Endothelial cell (in vitro differentiated cells): Measurements from ENCODE around the gene CAMTA1. TPM values are rescaled to one million over a fixed set of nuclear protein-coding genes. Genes with fewer than 3 reads are reported as not detected.
"Not testable (repeated sequence)": the region's sequence is repeated elsewhere in the genome, so short reads cannot be mapped to it uniquely, and the experiment has no call there.

ENCODE experiments used
- DNase-seq: peaks from one replicate; pipeline ENCODE4 v3.0.0; 2021; ENCODE audit warnings: low spot score
- H3K27ac Mint-ChIP-seq: one replicate; pipeline ENCODE4 v1.8.0; 2021; ENCODE audit warnings: mixed read lengths, inconsistent platforms; ENCODE audit not compliant: unreplicated experiment
- H3K27me3 Mint-ChIP-seq: one replicate; pipeline ENCODE4 v1.8.0; 2021; ENCODE audit warnings: mild to moderate bottlenecking, moderate library complexity, mixed read lengths, inconsistent platforms; ENCODE audit not compliant: unreplicated experiment
- H3K36me3 Mint-ChIP-seq: one replicate; pipeline ENCODE4 v1.8.0; 2021; ENCODE audit warnings: mild to moderate bottlenecking, low read depth, mixed read lengths, inconsistent platforms; ENCODE audit not compliant: unreplicated experiment
- H3K4me1 Mint-ChIP-seq: one replicate; pipeline ENCODE4 v1.8.0; 2021; ENCODE audit warnings: mild to moderate bottlenecking, mixed read lengths, inconsistent platforms; ENCODE audit not compliant: unreplicated experiment
- H3K4me3 Mint-ChIP-seq: one replicate; pipeline ENCODE4 v1.8.0; 2021; ENCODE audit warnings: mild to moderate bottlenecking, mixed read lengths, inconsistent platforms; ENCODE audit not compliant: unreplicated experiment
- H3K9me3 Mint-ChIP-seq: one replicate; pipeline ENCODE4 v1.8.0; 2021; ENCODE audit warnings: mixed read lengths, inconsistent platforms; ENCODE audit not compliant: unreplicated experiment
- total RNA-seq: library from RNA; stranded (reverse); fragmentation: NEBNext Ultra II Directional; extraction: Animal tissue kit (Norgen Biotek cat#: 25700); gene quantifications from one replicate; pipeline ENCODE4 v1.2.1, GENCODE V29; 2021; ENCODE audit not compliant: unreplicated experiment
- TF ChIP-seq, protein P1 (sequence below): fragments of 200-600 bp; sonication (generic); IDR thresholded peaks from one replicate; pipeline ENCODE4 v1.5.0; 2021; ENCODE audit warnings: antibody characterized with exemption; ENCODE audit not compliant: unreplicated experiment

Gene CAMTA1
- total RNA-seq, 1 donor from 2014 or later: 87.3 TPM

- no peaks in the 10 kb centered on the region for H3K27me3 Mint-ChIP-seq
- no peaks in the 10 kb centered on the region for H3K9me3 Mint-ChIP-seq
- H3K36me3 Mint-ChIP-seq: peaks cover 3% of the 10 kb centered on the region
- no peak overlapping the region for H3K4me3 Mint-ChIP-seq
- H3K27ac Mint-ChIP-seq: no peak overlapping the region
- no peaks in the 10 kb centered on the region for H3K4me1 Mint-ChIP-seq
- TF ChIP-seq, protein P1, sequence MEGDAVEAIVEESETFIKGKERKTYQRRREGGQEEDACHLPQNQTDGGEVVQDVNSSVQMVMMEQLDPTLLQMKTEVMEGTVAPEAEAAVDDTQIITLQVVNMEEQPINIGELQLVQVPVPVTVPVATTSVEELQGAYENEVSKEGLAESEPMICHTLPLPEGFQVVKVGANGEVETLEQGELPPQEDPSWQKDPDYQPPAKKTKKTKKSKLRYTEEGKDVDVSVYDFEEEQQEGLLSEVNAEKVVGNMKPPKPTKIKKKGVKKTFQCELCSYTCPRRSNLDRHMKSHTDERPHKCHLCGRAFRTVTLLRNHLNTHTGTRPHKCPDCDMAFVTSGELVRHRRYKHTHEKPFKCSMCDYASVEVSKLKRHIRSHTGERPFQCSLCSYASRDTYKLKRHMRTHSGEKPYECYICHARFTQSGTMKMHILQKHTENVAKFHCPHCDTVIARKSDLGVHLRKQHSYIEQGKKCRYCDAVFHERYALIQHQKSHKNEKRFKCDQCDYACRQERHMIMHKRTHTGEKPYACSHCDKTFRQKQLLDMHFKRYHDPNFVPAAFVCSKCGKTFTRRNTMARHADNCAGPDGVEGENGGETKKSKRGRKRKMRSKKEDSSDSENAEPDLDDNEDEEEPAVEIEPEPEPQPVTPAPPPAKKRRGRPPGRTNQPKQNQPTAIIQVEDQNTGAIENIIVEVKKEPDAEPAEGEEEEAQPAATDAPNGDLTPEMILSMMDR: no peak
- DNase-seq: no peak
These were observed 48.5 kb downstream of the CAMTA1 start for GRCh38 chr1:6833804-6834203.

- no peaks in the 10 kb centered on the region for H3K9me3 Mint-ChIP-seq
- DNase-seq: no peak
- H3K27me3 Mint-ChIP-seq: peaks cover under 1% of the 10 kb centered on the region
- H3K4me3 Mint-ChIP-seq: no peak overlapping the region
- H3K4me1 Mint-ChIP-seq: no peaks in the 10 kb centered on the region
- TF ChIP-seq, protein P1: no peak
- no peak overlapping the region for H3K27ac Mint-ChIP-seq
- H3K36me3 Mint-ChIP-seq: peaks cover 3% of the 10 kb centered on the region
These were observed 49.1 kb downstream of the CAMTA1 start for GRCh38 chr1:6834366-6834765.

- no peak for DNase-seq
- Mint-ChIP-seq H3K4me1 (no peaks in the 10 kb centered on the region), H3K27ac (no peak overlapping the region), H3K9me3 (no peaks in the 10 kb centered on the region), H3K4me3 (no peak overlapping the region), H3K27me3 (peaks cover 1% of the 10 kb centered on the region), H3K36me3 (peaks cover 7% of the 10 kb centered on the region)
- TF ChIP-seq, protein P1: no peak
These were observed 49.9 kb downstream of the CAMTA1 start for GRCh38 chr1:6835139-6835538.

- Mint-ChIP-seq H3K36me3 (peaks cover 46% of the 10 kb centered on the region), H3K27me3 (peaks cover 1% of the 10 kb centered on the region), H3K4me3 (no peak overlapping the region), H3K4me1 (no peaks in the 10 kb centered on the region), H3K9me3 (no peaks in the 10 kb centered on the region), H3K27ac (no peak overlapping the region)
- TF ChIP-seq, protein P1: no peak
- no peak for DNase-seq
These were observed 57.0 kb downstream of the CAMTA1 start for GRCh38 chr1:6842301-6842700.

GRCh38 chr1:6845786-6846185, 60.5 kb downstream of the CAMTA1 start:
- peaks cover 38% of the 10 kb centered on the region for H3K36me3 Mint-ChIP-seq
- H3K27ac Mint-ChIP-seq, H3K27me3 Mint-ChIP-seq, H3K4me1 Mint-ChIP-seq, H3K9me3 Mint-ChIP-seq, DNase-seq: not testable (repeated sequence)
- H3K4me3 Mint-ChIP-seq: peak overlapping the region; percentile 16

- Mint-ChIP-seq H3K4me3 (no peak overlapping the region), H3K4me1 (no peaks in the 10 kb centered on the region), H3K36me3 (peaks cover 43% of the 10 kb centered on the region), H3K27me3 (no peaks in the 10 kb centered on the region), H3K27ac (no peak overlapping the region), H3K9me3 (no peaks in the 10 kb centered on the region)
- no peak for DNase-seq
- TF ChIP-seq, protein P1: no peak
These were observed 63.6 kb downstream of the CAMTA1 start for GRCh38 chr1:6848816-6849215.
